Upper lobe of left lung (tissue), 4 donors: ENCODE results near the gene RACK1.
"Not testable (repeated sequence)": the region's sequence is repeated elsewhere in the genome, so short reads cannot be mapped to it uniquely, and the experiment has no call there.

Experiments
- CTCF ChIP-seq, 6 experiments: fragments of 450-650 bp in 4 of 6; fragments of 200-600 bp in 2 of 6; sonication (generic) in 2 of 6; IDR thresholded peaks; one replicate each; pipeline ENCODE4 v1.5.1; 2016 to 2019; ENCODE audit warnings: antibody characterized with exemption in 6 of 6
- POLR2A ChIP-seq, 4 donors: fragments of 450-650 bp; IDR thresholded peaks; one replicate each; pipeline ENCODE4 v1.5.1; 2016 to 2017; ENCODE audit warnings: antibody characterized with exemption in 4 of 4, mild to moderate bottlenecking in 2 of 4

GRCh38 chr5:181282415-181282814, 38.7 kb upstream of the RACK1 start:
- not testable (repeated sequence) for TF ChIP-seq POLR2A, CTCF (IDR thresholded peaks at IDR 0.05)
